GM12873 (cell line): ENCODE data around the gene SORCS2.
A peak's percentile ranks its signal among the peaks of the same experiment; 100 is the strongest.

Source experiments
- TF ChIP-seq, protein P1 (sequence below): IDR thresholded peaks from 2 replicates; pipeline ENCODE4 v1.5.1; 2012; ENCODE audit warnings: low read depth, mild to moderate bottlenecking, moderate library complexity, low read length, control low read depth; ENCODE audit not compliant: insufficient read depth; ENCODE audit errors: missing control alignments

The SORCS2 gene

DNA sequence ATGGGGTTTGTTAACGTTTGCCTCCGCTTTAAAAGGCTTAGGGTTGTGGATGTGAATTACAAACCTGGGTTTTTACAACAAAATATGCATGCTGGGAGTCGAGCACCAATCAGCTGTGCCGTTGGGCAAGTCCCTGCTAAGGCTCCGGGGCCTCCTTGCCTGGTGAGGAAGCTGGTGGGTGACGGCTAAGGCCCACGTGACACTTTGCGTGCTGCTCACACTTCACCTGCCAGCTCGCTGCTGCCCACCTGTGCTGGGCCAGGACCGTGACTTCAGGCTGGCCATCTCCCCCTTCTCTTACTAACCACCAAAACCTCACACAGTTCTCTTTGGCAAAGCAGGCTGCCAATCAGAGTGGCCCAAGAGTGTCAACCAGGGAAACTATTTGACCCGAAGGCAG lies 569.0 kb downstream of the SORCS2 start:
- TF ChIP-seq, protein P1, sequence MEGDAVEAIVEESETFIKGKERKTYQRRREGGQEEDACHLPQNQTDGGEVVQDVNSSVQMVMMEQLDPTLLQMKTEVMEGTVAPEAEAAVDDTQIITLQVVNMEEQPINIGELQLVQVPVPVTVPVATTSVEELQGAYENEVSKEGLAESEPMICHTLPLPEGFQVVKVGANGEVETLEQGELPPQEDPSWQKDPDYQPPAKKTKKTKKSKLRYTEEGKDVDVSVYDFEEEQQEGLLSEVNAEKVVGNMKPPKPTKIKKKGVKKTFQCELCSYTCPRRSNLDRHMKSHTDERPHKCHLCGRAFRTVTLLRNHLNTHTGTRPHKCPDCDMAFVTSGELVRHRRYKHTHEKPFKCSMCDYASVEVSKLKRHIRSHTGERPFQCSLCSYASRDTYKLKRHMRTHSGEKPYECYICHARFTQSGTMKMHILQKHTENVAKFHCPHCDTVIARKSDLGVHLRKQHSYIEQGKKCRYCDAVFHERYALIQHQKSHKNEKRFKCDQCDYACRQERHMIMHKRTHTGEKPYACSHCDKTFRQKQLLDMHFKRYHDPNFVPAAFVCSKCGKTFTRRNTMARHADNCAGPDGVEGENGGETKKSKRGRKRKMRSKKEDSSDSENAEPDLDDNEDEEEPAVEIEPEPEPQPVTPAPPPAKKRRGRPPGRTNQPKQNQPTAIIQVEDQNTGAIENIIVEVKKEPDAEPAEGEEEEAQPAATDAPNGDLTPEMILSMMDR = no peak

- TF ChIP-seq, protein P1 = peak; percentile 87
These were observed 569.4 kb downstream of the SORCS2 start for GRCh38 chr4:7761720-7762119.

DNA sequence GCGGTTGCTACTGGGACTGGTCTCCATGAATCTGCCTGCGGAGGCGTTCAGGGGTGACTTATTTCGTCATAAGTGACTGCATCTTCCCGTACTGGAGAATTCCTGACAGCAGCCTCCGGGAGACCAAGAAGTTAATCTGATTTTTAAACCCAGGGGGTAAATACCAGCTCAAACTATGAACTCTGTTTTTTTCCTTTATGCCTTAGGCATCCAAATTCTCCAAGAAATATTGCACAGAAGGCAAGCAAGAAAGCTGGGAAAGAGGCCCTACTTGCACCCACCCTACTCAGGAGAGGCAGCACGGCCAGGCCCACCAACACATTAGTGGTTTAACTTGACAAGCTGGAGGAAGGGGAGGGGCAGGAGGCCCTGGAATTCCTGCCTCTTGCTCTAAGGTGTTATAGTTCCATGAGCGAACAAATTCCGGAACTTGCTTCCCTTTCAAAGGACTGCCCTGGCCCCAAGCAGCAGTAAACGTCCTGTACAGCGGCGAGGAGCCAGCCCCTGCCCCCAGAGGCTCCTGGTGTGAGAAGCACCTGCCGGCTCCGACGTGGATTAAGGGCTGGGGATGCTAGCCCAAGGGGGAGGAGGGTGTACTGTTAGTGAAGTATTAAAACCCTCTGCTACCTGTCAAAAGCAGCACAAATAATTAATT lies 570.2 kb downstream of the SORCS2 start:
- TF ChIP-seq, protein P1 = no peak

GRCh38 chr4:7763106-7763505 lies 570.8 kb downstream of the SORCS2 start:
- TF ChIP-seq, protein P1 = no peak

- TF ChIP-seq, protein P1 = no peak
These were observed 571.5 kb downstream of the SORCS2 start for GRCh38 chr4:7763788-7764187.

DNA sequence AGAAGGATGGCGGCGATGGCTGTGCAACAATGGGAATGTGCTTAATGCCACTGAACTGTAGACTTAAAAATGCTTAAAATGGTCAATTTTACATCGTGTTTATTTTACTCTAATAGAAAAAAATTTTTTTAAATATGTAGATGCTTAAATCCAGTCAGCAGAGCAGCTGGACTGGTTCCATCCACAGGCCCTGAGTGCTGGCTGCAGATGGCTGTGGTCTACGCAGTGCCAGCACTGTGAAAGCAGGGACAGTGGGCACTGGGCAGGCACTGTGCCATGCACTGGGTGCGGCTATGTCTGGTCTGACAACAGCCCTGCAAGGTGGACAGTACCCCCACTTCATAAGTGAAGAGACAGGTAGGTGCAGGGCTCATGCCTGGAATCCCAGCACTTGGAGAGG lies 572.1 kb downstream of the SORCS2 start:
- TF ChIP-seq, protein P1 = no peak

GRCh38 chr4:7765666-7766065 lies 573.3 kb downstream of the SORCS2 start:
- TF ChIP-seq, protein P1 = no peak
